HepG2 (cell line): ENCODE data around the gene GOLGA7B. TPM values are rescaled to one million over a fixed set of nuclear protein-coding genes. Genes with fewer than 3 reads are reported as not detected.
"Not testable (repeated sequence)": the region's sequence is repeated elsewhere in the genome, so short reads cannot be mapped to it uniquely, and the experiment has no call there.

Experiments used
- ATAC-seq: fragments of 200-7000 bp; cut with Tn5 transposase; 3 replicates; pipeline ENCODE4 v1.9.1; 2020; ENCODE audit warnings: mild to moderate bottlenecking, moderate library complexity
- BruUV-seq: library from RNA; stranded (reverse); fragments of 400-500 nt; replicated peaks from 2 replicates; lab custom pipeline; 2021; lab: Mats Ljungman, UMichigan
- CTCF ChIA-PET: fragments of 300-600 bp; formaldehyde crosslinking; extraction: SDS; loops from one replicate; lab custom pipeline; 2021; ENCODE audit warnings: low total read pairs, inconsistent platforms, low intra/inter-chr PET ratio; lab: Yijun Ruan, JAX
- POLR2A ChIA-PET: fragments of 350-600 bp; sonication (Branson Sonifier 250); formaldehyde crosslinking; loops from one replicate; lab custom pipeline; 2020; ENCODE audit warnings: antibody characterized with exemption, inconsistent platforms; lab: Yijun Ruan, JAX
- DNase-seq: peaks from one replicate; pipeline ENCODE4 v3.0.0-alpha.2; 2015; ENCODE audit warnings: low spot score
- FAIRE-seq: peaks from 3 replicates; lab custom pipeline; 2011; peaks lifted over from hg19 to GRCh38; lab: Jason Lieb, UNC
- H2AFZ ChIP-seq: one replicate; pipeline ENCODE4 v1.6.1; 2011; ENCODE audit warnings: low read length, inconsistent platforms
- H3K27ac ChIP-seq: fragments of 300-600 bp; 3 replicates; pipeline ENCODE4 v1.8.0; 2011; ENCODE audit warnings: mixed run types, mild to moderate bottlenecking, mixed read lengths, low read length, inconsistent platforms; ENCODE audit not compliant: insufficient read depth; ENCODE audit errors: extremely low read length
- H3K27me3 ChIP-seq, 2 experiments: fragments of 200-600 bp in 1 of 2; 2 replicates in 1 of 2; 3 replicates in 1 of 2; pipeline versions ENCODE4 v1.6.0 to v1.8.0; 2011; ENCODE audit warnings: low read length in 2 of 2, mild to moderate bottlenecking in 2 of 2, moderate library complexity in 2 of 2, inconsistent platforms in 1 of 2; ENCODE audit not compliant: insufficient read depth in 2 of 2, control insufficient read depth in 1 of 2
- H3K36me3 ChIP-seq, 2 experiments: fragments of 200-600 bp in 1 of 2; replicated peaks in 1 of 2; 2 replicates in 1 of 2; 3 replicates in 1 of 2; pipeline versions ENCODE4 v1.5.1 to v1.8.0; 2011; ENCODE audit warnings: low read length in 2 of 2, inconsistent platforms in 1 of 2; ENCODE audit not compliant: insufficient read depth in 2 of 2, control insufficient read depth in 1 of 2
- H3K4me1 ChIP-seq: 2 replicates; pipeline ENCODE4 v1.5.1; 2012; ENCODE audit warnings: low read length, inconsistent platforms; ENCODE audit not compliant: insufficient read depth
- H3K4me2 ChIP-seq: 2 replicates; pipeline ENCODE4 v1.6.0; 2011; ENCODE audit warnings: low read depth, low read length, inconsistent platforms
- H3K4me3 ChIP-seq, 3 experiments: fragments of 200-600 bp in 1 of 3; sonication (generic), shearing (Covaris generic) in 1 of 3; replicated peaks in 1 of 3; 2 replicates each; pipeline ENCODE4 v1.5.1; 2011 to 2016; ENCODE audit warnings: low read length in 3 of 3, inconsistent platforms in 2 of 3, low read depth in 2 of 3, mild to moderate bottlenecking in 2 of 3, control low read depth in 1 of 3, mixed read lengths in 1 of 3; ENCODE audit not compliant: insufficient read depth in 1 of 3
- H3K79me2 ChIP-seq: one replicate; pipeline ENCODE4 v1.6.1; 2011; ENCODE audit warnings: low read length, inconsistent platforms; ENCODE audit not compliant: insufficient read depth
- H3K9ac ChIP-seq: 2 replicates; pipeline ENCODE4 v1.6.0; 2011; ENCODE audit warnings: mild to moderate bottlenecking, low read depth, low read length, inconsistent platforms; ENCODE audit not compliant: insufficient read depth
- H3K9me3 ChIP-seq: 2 replicates; pipeline ENCODE4 v1.5.1; 2012; ENCODE audit warnings: mild to moderate bottlenecking, low read length
- H4K20me1 ChIP-seq: 2 replicates; pipeline ENCODE4 v1.6.0; 2011; ENCODE audit warnings: inconsistent platforms, mild to moderate bottlenecking, low read length, moderate library complexity; ENCODE audit not compliant: insufficient read depth
- NR2C2 ChIP-seq: sonication (generic); formaldehyde crosslinking; IDR thresholded peaks from 2 replicates; pipeline ENCODE4 v1.4.0; 2020; ENCODE audit warnings: missing genetic modification reagents, mild to moderate bottlenecking, moderate library complexity, borderline replicate concordance
- NR2F1 ChIP-seq, 2 experiments: fragments of 450-650 bp in 1 of 2; formaldehyde crosslinking in 1 of 2; IDR thresholded peaks; 2 replicates each; pipeline versions ENCODE4 v1.5.0 to v1.6.1; 2016 to 2020; ENCODE audit warnings: mild to moderate bottlenecking in 1 of 2, missing compliant biosample characterization in 1 of 2, missing genetic modification reagents in 1 of 2, moderate library complexity in 1 of 2
- ZNF441 ChIP-seq: sonication (generic); formaldehyde crosslinking; IDR thresholded peaks from 2 replicates; pipeline ENCODE4 v1.7.0; 2021; ENCODE audit warnings: missing genetic modification reagents, borderline replicate concordance
- WGBS: methylation state at CpG from one replicate; pipeline ENCODE4 v1.1.6; 2017; ENCODE audit warnings: low lambda C conversion rate; 5-methylcytosine and 5-hydroxymethylcytosine counted together
- in situ Hi-C: cut with HindIII; loops from 2 replicates; pipeline ENCODE4 v1.10.0; 2017; ENCODE audit warnings: low pct_unique_long_range_greater_than_20kb; ENCODE audit not compliant: extremely low pct_ligation_motif_present
- intact Hi-C: fragments of 100-400 bp; cut with micrococcal nuclease; formaldehyde crosslinking; loops from one replicate; pipeline ENCODE4 v1.10.0; 2022; ENCODE audit not compliant: unreplicated experiment
- polyA plus RNA-seq, 8 experiments: library from polyadenylated mRNA; depleted of rRNA in 3 of 8; stranded (reverse) in 7 of 8; unstranded in 1 of 8; fragments of >200 nt; fragmentation: Illumina TruSeq in 4 of 8; extraction: Trizol in 4 of 8; gene quantifications; 2 replicates each; pipeline versions ENCODE4 v1.2.1 to v1.2.3, GENCODE V29; 2011 to 2016; ENCODE audit warnings: low read depth in 4 of 8, missing spikeins in 1 of 8, mixed read lengths in 1 of 8; ENCODE audit not compliant: insufficient read depth in 1 of 8
- total RNA-seq, 5 experiments: library from RNA; depleted of rRNA; stranded (reverse); fragments of >200 nt; fragmentation: Illumina TruSeq; extraction: Trizol; gene quantifications; 2 replicates each; pipeline ENCODE4 v1.2.3, GENCODE V29; 2016; ENCODE audit warnings: low read depth in 1 of 5
- TF ChIP-seq, protein P1 (sequence below): sonication (generic); formaldehyde crosslinking; IDR thresholded peaks from 2 replicates; pipeline ENCODE4 v1.4.0; 2020; ENCODE audit warnings: low read depth, mild to moderate bottlenecking, missing genetic modification reagents

Gene GOLGA7B
- total and polyA plus RNA-seq, 2 of the 13 experiments (the other 11 are each of a cell fraction or from before 2014, with no cell fraction given), result not detected

DNA sequence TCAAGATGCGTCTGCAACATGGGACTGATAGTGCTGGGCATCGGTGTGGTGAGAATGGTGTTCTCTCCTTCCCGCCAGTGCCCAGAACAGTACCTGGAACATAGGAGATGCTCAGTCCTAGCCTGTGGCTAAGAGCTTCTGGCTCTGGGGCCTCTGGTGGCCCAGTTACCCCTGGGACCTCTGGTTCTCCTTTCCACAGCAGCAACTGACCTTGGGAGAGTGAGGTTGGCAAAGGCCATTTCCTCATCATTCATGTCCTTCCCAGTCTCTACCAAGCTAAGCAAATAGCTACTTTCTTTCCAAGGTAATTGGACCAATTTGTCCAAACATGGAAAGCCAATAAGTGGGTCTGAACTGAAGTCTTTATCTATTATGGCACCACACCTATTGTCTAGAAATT lies 11.6 kb upstream of the GOLGA7B start (continued):
- TF ChIP-seq, protein P1, sequence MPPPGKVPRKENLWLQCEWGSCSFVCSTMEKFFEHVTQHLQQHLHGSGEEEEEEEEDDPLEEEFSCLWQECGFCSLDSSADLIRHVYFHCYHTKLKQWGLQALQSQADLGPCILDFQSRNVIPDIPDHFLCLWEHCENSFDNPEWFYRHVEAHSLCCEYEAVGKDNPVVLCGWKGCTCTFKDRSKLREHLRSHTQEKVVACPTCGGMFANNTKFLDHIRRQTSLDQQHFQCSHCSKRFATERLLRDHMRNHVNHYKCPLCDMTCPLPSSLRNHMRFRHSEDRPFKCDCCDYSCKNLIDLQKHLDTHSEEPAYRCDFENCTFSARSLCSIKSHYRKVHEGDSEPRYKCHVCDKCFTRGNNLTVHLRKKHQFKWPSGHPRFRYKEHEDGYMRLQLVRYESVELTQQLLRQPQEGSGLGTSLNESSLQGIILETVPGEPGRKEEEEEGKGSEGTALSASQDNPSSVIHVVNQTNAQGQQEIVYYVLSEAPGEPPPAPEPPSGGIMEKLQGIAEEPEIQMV (CRISPR knock-in tag), result no peak
- no peak for TF ChIP-seq ZNF441 (CRISPR knock-in tag)
- no peak for TF ChIP-seq NR2F1 (CRISPR knock-in tag; IDR thresholded peaks at IDR 0.05)
- no peak for TF ChIP-seq NR2C2

DNA sequence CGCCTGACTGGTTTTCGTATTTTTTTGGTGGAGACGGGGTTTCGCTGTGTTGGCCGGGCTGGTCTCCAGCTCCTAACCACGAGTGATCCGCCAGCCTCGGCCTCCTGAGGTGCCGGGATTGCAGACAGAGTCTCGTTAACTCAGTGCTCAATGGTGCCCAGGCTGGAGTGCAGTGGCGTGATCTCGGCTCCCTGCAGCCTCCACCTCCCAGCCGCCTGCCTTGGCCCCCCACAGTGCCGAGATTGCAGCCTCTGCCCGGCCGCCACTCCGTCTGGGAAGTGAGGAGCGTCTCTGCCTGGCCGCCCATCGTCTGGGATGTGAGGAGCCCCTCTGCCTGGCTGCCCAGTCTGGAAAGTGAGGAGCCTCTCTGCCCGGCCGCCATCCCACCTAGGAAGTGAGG lies 8.5 kb upstream of the GOLGA7B start:
- ATAC-seq, H3K4me3 ChIP-seq, H4K20me1 ChIP-seq, H3K27ac ChIP-seq, H3K4me2 ChIP-seq, H3K9ac ChIP-seq, H3K4me1 ChIP-seq, BruUV-seq, intact Hi-C loops, H3K36me3 ChIP-seq, CTCF ChIA-PET, in situ Hi-C loops, DNase-seq, H3K9me3 ChIP-seq, H2AFZ ChIP-seq, H3K27me3 ChIP-seq, H3K79me2 ChIP-seq, POLR2A ChIA-PET, FAIRE-seq: not testable (repeated sequence)
- WGBS, result 72% methylated on average over 11 of the region's 22 CpGs

DNA sequence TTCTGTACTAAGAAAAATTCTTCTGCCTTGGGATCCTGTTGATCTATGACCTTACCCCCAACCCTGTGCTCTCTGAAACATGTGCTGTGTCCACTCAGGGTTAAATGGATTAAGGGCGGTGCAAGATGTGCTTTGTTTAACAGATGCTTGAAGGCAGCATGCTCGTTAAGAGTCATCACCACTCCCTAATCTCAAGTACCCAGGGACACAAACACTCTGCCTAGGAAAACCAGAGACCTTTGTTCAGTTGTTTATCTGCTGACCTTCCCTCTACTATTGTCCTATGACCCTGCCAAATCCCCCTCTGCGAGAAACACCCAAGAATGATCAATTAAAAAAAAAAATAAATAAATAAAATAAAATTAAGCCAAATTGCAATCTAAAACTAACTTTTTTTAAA lies 7.5 kb upstream of the GOLGA7B start:
- H3K4me2 ChIP-seq, DNase-seq, intact Hi-C loops, H2AFZ ChIP-seq, H3K9ac ChIP-seq, H3K4me3 ChIP-seq, in situ Hi-C loops, H3K27ac ChIP-seq, POLR2A ChIA-PET, H3K79me2 ChIP-seq, BruUV-seq, H3K4me1 ChIP-seq, H4K20me1 ChIP-seq, H3K9me3 ChIP-seq, H3K27me3 ChIP-seq, H3K36me3 ChIP-seq, FAIRE-seq, ATAC-seq, CTCF ChIA-PET: not testable (repeated sequence)
- 1% methylated on average over 3 of the region's 3 CpGs for WGBS
